Measurements from ENCODE around the gene TBX15.

TBX15 gene

DNA sequence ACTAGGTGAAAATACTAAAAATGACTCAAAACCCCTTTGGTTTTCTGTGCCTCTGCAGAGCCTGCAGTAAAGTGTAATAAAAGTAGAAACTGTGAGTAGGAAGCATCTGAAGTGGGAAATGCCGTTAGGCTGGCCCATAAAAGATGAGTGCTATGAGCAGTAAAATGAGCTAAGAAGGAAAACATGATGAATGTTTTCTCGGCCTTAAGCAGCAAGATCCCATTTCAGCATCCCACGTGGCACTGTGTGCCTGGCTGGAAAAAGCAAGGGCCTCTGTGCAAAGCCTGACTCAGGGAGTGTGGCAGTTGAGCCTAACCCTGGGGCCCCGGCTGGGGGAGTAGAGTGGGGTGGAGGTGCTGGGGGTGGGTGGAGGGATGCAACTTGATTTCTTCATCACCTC lies 109.5 kb downstream of the TBX15 start:
- no peak for DNase-seq

DNA sequence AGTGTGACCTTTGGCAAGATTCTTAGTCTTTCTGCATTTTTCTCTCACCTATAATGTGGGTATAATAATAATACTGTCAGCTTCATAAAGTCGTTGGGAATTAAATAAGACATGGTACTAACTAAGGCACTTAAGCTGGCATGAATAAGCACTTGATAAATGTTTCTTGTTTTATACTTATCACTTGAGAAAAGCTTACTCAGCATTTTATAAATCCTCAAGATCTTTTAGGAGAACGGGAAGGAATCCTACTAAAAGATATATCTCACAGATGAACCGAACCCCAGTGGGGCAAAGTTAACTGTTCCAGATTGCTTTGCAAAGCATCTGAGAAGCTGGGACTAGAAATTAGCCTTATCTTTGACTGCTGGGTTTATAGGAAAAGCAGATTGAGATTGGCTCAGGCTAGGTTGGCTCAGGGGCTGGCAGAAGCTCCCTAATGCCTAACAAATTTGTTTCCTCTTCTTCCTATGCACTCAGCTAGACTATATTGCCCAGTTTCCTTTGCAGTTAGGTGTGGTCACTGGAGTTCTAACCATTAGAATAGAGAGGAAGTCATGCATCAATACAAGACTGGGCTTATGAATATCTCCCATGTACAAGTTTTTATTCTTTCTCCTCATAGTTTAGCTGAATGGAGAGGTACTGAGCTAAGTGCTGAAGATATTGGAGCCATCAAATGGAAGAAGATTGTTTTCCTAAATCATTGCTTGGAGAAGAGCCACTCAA lies 110.3 kb downstream of the TBX15 start:
- no peak for DNase-seq

DNA sequence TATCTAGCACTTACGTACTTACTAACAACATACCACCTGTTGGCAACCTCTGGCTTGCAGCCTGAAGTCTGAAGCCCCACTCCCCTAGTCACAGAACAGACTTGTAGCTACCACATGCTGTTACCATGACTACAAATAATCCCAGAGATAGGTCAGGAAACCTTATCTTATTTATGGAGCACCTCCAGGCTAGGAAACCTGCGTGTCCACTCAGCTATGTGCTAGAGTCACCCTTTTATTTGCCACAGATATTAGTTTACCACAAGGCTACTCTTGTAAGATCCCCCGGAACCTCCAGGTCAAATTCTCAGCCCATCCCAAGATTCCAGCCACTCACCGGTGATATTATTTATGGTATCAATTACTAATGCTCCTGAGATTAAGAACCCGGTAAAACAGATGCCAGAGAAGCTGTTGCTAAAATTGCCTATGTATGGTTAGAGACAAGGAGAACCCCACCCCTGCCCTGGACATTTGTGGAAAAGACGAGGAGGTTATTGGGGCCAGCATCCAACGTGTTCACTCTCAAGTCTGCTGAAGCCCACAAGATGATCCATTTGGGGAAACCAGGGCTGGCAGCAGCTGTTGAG lies 116.5 kb downstream of the TBX15 start:
- DNase-seq = no peak

DNA sequence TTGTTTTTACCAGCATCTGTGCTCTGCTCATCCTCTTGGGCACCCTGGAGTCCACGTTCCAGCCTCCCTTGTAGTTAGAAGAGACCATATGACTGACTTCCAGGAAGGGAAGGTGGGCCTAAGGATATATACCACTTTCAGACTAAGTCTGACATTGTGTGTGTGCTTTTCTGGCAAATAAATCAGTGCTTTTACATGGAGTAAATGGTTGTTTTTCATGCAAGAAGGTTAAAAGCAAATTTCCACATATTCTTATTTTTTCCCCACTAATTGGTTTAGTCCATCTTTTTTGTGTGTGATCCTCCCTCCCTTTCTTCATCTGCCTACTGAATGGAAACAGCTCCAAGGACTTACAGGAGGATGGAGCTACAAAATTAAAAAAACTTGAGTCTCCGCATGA lies 119.8 kb downstream of the TBX15 start:
- no peak for DNase-seq

DNA sequence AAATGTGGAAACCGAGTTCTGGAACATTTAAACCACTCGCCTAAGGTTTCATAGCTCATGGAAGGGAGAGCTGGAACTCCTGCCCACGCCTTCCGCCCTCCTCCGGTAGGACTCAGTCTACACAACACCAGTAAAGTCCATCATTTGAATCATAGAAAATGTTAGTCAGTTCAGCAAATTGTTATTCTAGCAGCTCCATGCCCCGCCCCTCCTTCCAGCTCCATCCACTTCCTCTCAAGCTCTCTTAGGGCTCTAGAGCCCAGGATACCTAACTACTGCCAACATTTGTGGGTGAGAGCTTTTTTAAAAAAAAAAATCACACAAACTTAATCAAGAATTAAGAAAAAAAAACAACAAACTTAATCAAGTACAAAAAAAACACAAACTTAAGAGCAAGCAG lies 121.8 kb downstream of the TBX15 start:
- no peak for DNase-seq

DNA sequence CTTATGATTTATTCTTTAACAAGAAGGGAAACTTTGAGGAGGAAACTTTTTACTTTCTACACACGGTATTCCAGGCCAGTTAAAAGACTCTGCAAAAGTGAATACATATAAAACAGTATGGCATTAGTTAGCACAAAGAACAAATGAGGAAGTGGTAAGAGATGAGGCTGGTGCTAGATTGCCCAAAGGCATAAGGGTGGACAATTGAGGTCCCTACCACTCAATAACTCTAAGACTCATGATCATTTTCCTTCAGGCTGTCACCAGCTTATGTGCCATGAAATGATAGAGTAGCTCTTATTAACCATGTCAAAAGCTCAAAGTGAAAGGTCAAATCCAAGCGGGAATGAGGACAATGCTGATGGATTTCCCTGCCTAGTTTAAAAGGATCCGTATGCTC lies 124.5 kb downstream of the TBX15 start:
- no peak for DNase-seq

DNA sequence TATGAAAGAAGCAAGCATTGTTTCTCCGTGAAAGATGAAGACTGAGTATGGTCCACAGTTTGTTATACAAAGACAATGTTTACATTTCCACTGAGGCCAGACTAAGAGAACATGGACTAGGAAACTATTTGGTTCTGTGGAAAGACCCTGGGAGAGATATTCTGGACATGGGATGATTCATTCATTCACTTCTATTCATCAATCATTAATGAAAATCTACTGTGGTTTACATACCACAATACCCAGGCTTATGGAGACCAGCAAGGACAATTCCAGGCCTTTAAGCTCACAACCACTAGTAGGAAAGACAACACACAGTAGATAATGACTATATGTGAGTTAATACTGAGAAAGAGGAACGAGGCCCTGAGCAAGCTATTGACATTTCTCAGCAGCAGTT lies 125.4 kb downstream of the TBX15 start:
- DNase-seq = no peak

DNA sequence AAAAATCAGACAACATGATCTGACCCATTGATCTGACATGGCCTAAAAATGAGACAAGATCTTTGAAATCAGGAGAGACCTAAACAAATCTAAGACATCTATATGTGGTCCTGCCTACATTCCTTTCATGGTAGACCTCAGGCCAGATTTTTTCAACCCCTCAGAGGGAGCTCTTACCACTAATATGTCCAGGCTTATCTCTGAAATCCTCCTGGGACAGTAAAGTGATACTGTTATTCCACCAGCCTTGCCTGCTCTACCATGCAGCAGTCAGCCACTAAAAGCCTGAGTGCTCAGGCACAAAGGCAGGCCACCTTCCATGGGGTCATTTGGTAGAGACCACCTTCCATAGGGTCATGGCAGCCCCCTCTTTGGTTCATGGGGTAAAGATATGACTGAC lies 126.9 kb downstream of the TBX15 start:
- DNase-seq = no peak

DNA sequence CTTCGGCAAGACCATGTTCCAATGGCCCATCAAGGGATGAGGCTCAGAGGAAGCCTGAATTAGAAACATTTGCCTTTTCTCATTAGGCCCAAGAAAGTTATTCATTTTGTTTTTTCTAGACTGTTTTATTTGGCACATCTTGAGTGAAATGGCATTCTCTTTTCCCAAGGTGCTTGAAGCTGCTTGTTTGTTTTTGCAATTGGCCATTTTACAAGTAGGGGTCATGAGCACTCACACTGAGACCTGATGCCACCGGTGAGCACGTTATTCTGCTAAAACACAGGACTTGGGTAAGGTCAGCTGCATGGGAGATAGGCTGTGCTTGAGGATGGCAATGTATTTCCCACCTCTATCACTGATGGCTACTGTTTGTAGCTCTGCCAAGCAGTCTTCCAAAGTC lies 128.1 kb downstream of the TBX15 start:
- no peak for DNase-seq

DNA sequence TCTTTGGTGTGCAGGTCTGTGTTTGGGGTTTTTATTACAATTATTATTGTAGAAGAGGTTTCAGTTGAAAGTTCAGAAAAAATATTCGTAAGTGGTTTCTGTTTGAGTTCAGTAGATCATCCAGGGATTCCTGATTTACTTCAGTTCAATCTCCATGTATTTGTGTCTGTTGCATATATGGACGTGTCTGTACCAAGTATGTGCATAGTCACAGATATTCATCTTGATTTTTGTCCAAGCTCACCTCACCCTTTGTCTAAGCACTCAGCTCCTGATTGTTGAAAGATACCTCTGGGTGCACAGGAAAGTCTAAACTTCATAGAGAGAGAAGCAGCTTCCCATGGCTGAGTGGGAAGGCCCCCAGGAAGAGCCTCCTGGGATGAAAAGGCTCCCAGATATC lies 141.7 kb downstream of the TBX15 start:
- DNase-seq = no peak

DNA sequence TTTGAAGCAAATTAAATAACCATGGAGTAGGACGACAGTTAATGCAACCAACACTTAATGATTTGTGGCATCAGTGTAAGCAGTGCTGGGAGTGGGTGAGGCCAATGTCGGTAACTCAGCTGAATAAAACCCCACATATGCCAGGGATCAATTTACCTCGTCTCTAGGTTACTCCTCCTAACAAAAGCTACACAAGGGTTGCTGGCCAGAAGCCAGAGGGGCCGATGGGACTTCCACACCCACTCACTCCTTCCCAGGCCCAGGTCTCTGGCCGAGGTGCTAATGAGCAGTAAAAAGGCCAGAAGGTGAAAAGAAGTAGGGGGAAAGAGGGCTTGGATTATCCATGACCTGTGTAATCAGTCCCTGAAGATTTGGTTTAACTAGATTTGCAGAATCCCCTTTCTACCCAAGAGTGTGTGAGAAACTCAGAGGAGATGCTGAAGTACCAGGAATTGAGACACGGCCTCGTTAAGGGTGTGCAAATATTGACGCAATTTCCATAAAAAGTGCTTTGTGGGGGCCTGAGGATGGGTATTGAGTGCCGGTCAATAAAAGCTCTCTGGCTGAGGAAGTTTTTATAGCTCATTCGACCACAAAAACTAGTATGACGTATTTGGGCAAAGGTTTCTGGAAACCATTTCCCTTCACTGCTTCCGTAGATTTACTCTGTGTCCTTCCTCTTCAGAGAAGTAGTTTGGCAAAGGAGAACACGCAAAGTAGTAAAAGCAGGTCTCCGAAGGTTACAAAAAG lies 145.5 kb downstream of the TBX15 start:
- DNase-seq = peak; percentile 97

DNA sequence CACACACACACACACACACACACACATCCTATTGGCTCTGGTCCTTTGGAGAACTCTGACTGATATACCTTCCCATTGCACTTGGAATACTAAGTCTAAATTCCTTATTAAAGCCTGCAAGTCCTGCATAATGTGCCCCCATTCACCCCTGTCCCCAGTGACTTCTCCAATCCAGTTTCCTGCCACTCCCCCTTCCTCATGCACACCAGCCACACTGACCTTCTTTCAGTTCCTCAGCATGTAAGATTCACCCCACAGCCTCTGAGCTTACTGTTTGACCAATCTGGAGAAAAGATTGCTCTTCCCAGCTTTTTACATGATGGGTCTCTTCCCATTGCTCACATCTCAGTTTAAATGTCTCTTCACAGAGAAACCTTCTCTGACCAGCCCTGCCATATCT lies 146.6 kb downstream of the TBX15 start:
- no peak for DNase-seq

All from DMS153 (cell line).